ENCODE data around the gene UGT2B15. TPM values are rescaled to one million over a fixed set of nuclear protein-coding genes. Genes with fewer than 3 reads are reported as not detected.
"Not testable (repeated sequence)": the region's sequence is repeated elsewhere in the genome, so short reads cannot be mapped to it uniquely, and the experiment has no call there.

UGT2B15 gene
- total RNA-seq, 1 experiment from 2014 or later = 0.32 TPM

DNA sequence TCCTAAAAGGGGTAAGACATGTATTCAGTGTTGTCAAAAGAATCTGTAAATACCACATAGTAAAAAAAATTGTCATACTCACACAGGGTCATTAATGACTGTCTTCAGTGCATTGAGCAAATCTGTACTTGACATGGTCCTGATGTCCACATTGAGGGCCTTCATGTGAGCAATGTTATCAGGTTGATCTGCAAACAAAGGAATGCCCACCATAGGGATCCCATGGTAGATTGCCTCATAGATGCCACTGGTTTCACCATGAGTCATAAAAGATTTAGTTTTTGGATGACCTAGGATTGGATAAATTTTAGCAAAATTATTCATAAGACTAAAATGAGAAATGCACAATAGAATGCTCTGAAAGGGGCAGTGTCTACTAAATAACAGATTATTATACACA, 38.1 kb upstream of the UGT2B15 start:
- intact Hi-C loops (cut with micrococcal nuclease; ENCODE audit: unreplicated experiment) = no loop called here

GRCh38 chr4:68703168-68703567, 32.7 kb upstream of the UGT2B15 start:
- H3K36me3 Mint-ChIP-seq (ENCODE audit: insufficient read depth, unreplicated experiment); BruUV-seq (replicated peaks); intact Hi-C loops (cut with micrococcal nuclease; ENCODE audit: unreplicated experiment); CTCF ChIA-PET; H3K4me3 ChIP-seq (ENCODE audit: low read depth, low read length); H3K9me3 ChIP-seq; DNase-seq; H3K4me3 Mint-ChIP-seq (ENCODE audit: unreplicated experiment); H3K4me1 ChIP-seq; H3K27me3 Mint-ChIP-seq (ENCODE audit: insufficient read depth, unreplicated experiment); H3K27me3 ChIP-seq (replicated peaks; ENCODE audit: control insufficient read depth, insufficient read depth, low read length); H3K36me3 ChIP-seq (ENCODE audit: control insufficient read depth, insufficient read depth, low read length); H3K27ac Mint-ChIP-seq (ENCODE audit: unreplicated experiment); H3K4me1 Mint-ChIP-seq (ENCODE audit: low read depth, unreplicated experiment): not testable (repeated sequence)
- POLR2A ChIA-PET = interaction anchor here (0.6 kb wide), 1 partner anchor 842 kb away, joined by 3 read pairs; no protein-coding TSS in a partner anchor
- H3K9me3 Mint-ChIP-seq (ENCODE audit: unreplicated experiment) = peaks cover 47% of the 10 kb centered on the region

More for the DNA sequence above, 38.1 kb upstream of the UGT2B15 start:
- Histone ChIP-seq H3K4me3 (ENCODE audit: low read depth, low read length) (no peak overlapping the region), H3K9me3 (peaks cover 8% of the 10 kb centered on the region; the same call in 1 of the 2 replicates), H3K4me1 (no peaks in the 10 kb centered on the region), H3K27me3 (replicated peaks; ENCODE audit: control insufficient read depth, insufficient read depth, low read length) (no peaks in the 10 kb centered on the region), H3K36me3 (ENCODE audit: control insufficient read depth, insufficient read depth, low read length) (no peaks in the 10 kb centered on the region)
- no TSS peak for BruUV-seq (replicated peaks)
- DNase-seq = no peak
- no peaks in the 10 kb centered on the region for H3K4me1 Mint-ChIP-seq (ENCODE audit: low read depth, unreplicated experiment)
- no peak overlapping the region for H3K4me3 Mint-ChIP-seq (ENCODE audit: unreplicated experiment)
- ChIA-PET POLR2A (no interaction called here), CTCF (no interaction called here)
- H3K9me3 Mint-ChIP-seq (ENCODE audit: unreplicated experiment) = peaks cover 15% of the 10 kb centered on the region
- TF ChIP-seq CTCF (IDR thresholded peaks at IDR 0.05; ENCODE audit: insufficient read depth in 1 of 2, low read depth in 1 of 2, low read length in 1 of 2, severe bottlenecking in 1 of 2, unreplicated experiment in 1 of 2) = no peak
- H3K36me3 Mint-ChIP-seq (ENCODE audit: insufficient read depth, unreplicated experiment) = no peaks in the 10 kb centered on the region
- no peaks in the 10 kb centered on the region for H3K27me3 Mint-ChIP-seq (ENCODE audit: insufficient read depth, unreplicated experiment)
- H3K27ac Mint-ChIP-seq (ENCODE audit: unreplicated experiment) = no peak overlapping the region

DNA sequence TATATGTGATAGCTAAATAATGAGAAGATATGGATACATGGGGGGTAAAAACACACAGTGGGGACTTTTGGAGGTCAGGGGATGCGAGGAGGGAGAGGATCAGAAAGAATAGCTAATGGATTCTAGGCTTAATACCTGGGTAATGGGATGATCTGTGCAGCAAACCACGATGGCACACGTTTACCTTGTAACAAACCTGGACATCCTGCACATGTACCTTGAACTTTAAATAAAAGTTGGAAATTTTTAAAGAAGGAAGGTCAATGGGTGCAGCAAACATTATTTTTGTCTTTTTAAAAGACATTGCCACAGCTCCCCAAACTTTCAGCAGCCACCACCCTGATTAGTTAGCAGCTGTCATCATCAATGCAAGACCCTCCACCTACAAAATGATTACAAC, 29.7 kb upstream of the UGT2B15 start:
- peaks cover 9% of the 10 kb centered on the region; the same call in 1 of the 2 replicates for H3K9me3 ChIP-seq
- H3K4me1 Mint-ChIP-seq (ENCODE audit: low read depth, unreplicated experiment) = no peaks in the 10 kb centered on the region
- H3K36me3 Mint-ChIP-seq (ENCODE audit: insufficient read depth, unreplicated experiment) = no peaks in the 10 kb centered on the region
- POLR2A ChIA-PET = no interaction called here
- no peak for TF ChIP-seq CTCF (IDR thresholded peaks at IDR 0.05; ENCODE audit: insufficient read depth in 1 of 2, low read depth in 1 of 2, low read length in 1 of 2, severe bottlenecking in 1 of 2, unreplicated experiment in 1 of 2)
- H3K36me3 ChIP-seq (ENCODE audit: control insufficient read depth, insufficient read depth, low read length) = no peaks in the 10 kb centered on the region
- intact Hi-C loops (cut with micrococcal nuclease; ENCODE audit: unreplicated experiment) = no loop called here
- no TSS peak for BruUV-seq (replicated peaks)
- CTCF ChIA-PET = no interaction called here
- DNase-seq = no peak
- H3K27ac Mint-ChIP-seq (ENCODE audit: unreplicated experiment) = no peak overlapping the region
- H3K9me3 Mint-ChIP-seq (ENCODE audit: unreplicated experiment) = peaks cover 37% of the 10 kb centered on the region
- H3K27me3 ChIP-seq (replicated peaks; ENCODE audit: control insufficient read depth, insufficient read depth, low read length) = no peaks in the 10 kb centered on the region
- H3K4me3 Mint-ChIP-seq (ENCODE audit: unreplicated experiment) = no peak overlapping the region
- H3K4me3 ChIP-seq (ENCODE audit: low read depth, low read length) = no peak overlapping the region
- no peaks in the 10 kb centered on the region for H3K27me3 Mint-ChIP-seq (ENCODE audit: insufficient read depth, unreplicated experiment)
- no peaks in the 10 kb centered on the region for H3K4me1 ChIP-seq
